Myocyte (in vitro differentiated cells): ENCODE results near the gene MCF2L. TPM values are rescaled to one million over a fixed set of nuclear protein-coding genes. Genes with fewer than 3 reads are reported as not detected.

Experiments used
- DNase-seq: peaks from one replicate; pipeline ENCODE4 v3.0.0-alpha.2; 2012; ENCODE audit warnings: low read depth
- total RNA-seq: library from RNA; depleted of rRNA; stranded (reverse); fragments of >200 nt; gene quantifications from 2 replicates; pipeline ENCODE4 v1.2.3, GENCODE V29; 2014

Gene MCF2L
- total RNA-seq, 1 donor from 2014 or later, result 34.4 TPM

- DNase-seq, result no peak
Measured at GRCh38 chr13:112943309-112944125, 25.5 kb upstream of the MCF2L start.

- DNase-seq, result no peak
Measured at GRCh38 chr13:112947796-112948195, 21.2 kb upstream of the MCF2L start.

GRCh38 chr13:112951674-112952371 lies 17.2 kb upstream of the MCF2L start:
- DNase-seq, result no peak

GRCh38 chr13:112952759-112953551 lies 16.1 kb upstream of the MCF2L start:
- DNase-seq, result no peak

- DNase-seq, result no peak
Measured at GRCh38 chr13:112953591-112954487, 15.2 kb upstream of the MCF2L start.

- DNase-seq, result no peak
Measured at GRCh38 chr13:112954488-112955270, 14.3 kb upstream of the MCF2L start.

GRCh38 chr13:112955271-112955937 lies 13.6 kb upstream of the MCF2L start:
- DNase-seq, result no peak

GRCh38 chr13:112955956-112956355 lies 13.1 kb upstream of the MCF2L start:
- no peak for DNase-seq

- DNase-seq, result peak; percentile 19
Measured at GRCh38 chr13:112956571-112957294, 12.3 kb upstream of the MCF2L start.

GRCh38 chr13:112957295-112957677 lies 11.7 kb upstream of the MCF2L start:
- no peak for DNase-seq

GRCh38 chr13:112958127-112958989 lies 10.7 kb upstream of the MCF2L start:
- no peak for DNase-seq

GRCh38 chr13:112959206-112959605 lies 9.8 kb upstream of the MCF2L start:
- no peak for DNase-seq

GRCh38 chr13:112959701-112960542 lies 9.1 kb upstream of the MCF2L start:
- DNase-seq, result no peak

- DNase-seq, result no peak
Measured at GRCh38 chr13:112960706-112961105, 8.3 kb upstream of the MCF2L start.

- no peak for DNase-seq
Measured at GRCh38 chr13:112961457-112962369, 7.3 kb upstream of the MCF2L start.

GRCh38 chr13:112962396-112962795 lies 6.6 kb upstream of the MCF2L start:
- no peak for DNase-seq
